HCT116 (cell line): ENCODE measurements around the gene UXS1.
"Not testable (repeated sequence)": the region's sequence is repeated elsewhere in the genome, so short reads cannot be mapped to it uniquely, and the experiment has no call there.

Experiments
- CEBPB ChIP-seq: IDR thresholded peaks from 2 replicates; pipeline ENCODE4 v1.6.1; 2012; ENCODE audit warnings: low read depth
- EZH2 ChIP-seq: fragments of 200-600 bp; sonication (generic); IDR thresholded peaks from 2 replicates; pipeline ENCODE4 v1.6.1; 2017; ENCODE audit warnings: antibody characterized with exemption, mixed run types
- POLR2A ChIP-seq: IDR thresholded peaks from 2 replicates; pipeline ENCODE4 v1.7.0; 2011; ENCODE audit warnings: borderline replicate concordance; ENCODE audit not compliant: insufficient read depth, insufficient read length; ENCODE audit errors: extremely low read depth
- POLR2AphosphoS5 ChIP-seq: IDR thresholded peaks from 2 replicates; pipeline ENCODE4 v1.6.1; 2011; ENCODE audit warnings: mild to moderate bottlenecking, low read depth, low read length, moderate library complexity
- SIN3A ChIP-seq: IDR thresholded peaks from 2 replicates; pipeline ENCODE4 v1.6.1; 2012; ENCODE audit warnings: low read depth
- ZFX ChIP-seq: fragments of 450-650 bp; IDR thresholded peaks from 2 replicates; pipeline ENCODE4 v1.6.1; 2017
- TF ChIP-seq, protein P1 (sequence below), 3 experiments: fragments of 200-600 bp in 1 of 3; sonication (generic) in 1 of 3; IDR thresholded peaks in 2 of 3; conservative IDR thresholded peaks in 1 of 3; 2 replicates each; pipeline ENCODE4 v1.5.1; 2012 to 2017; ENCODE audit warnings: low read depth in 2 of 3, low read length in 2 of 3, antibody characterized with exemption in 1 of 3, borderline replicate concordance in 1 of 3, control low read depth in 1 of 3, mild to moderate bottlenecking in 1 of 3, mixed read lengths in 1 of 3, mixed run types in 1 of 3, moderate library complexity in 1 of 3; ENCODE audit not compliant: insufficient read depth in 1 of 3

DNA sequence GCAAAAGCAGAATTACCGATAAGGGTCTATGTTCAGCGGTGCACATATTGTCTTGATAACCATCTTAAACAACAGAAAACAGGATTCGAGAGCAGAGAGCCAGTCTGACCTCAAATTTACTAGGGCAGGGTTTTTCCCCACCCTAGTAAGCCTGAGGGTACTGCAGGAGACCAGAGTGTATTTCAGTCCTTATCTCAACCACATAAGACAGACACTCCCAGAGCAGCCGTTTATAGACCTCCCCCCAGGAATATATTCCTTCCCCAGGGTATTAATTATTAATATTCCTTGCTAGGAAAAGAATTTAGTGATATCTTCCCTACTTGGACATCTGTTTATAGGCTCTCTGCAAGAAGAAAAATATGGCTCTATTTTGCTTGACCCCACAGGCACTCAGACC lies 41.3 kb upstream of the UXS1 start:
- TF ChIP-seq, protein P1, sequence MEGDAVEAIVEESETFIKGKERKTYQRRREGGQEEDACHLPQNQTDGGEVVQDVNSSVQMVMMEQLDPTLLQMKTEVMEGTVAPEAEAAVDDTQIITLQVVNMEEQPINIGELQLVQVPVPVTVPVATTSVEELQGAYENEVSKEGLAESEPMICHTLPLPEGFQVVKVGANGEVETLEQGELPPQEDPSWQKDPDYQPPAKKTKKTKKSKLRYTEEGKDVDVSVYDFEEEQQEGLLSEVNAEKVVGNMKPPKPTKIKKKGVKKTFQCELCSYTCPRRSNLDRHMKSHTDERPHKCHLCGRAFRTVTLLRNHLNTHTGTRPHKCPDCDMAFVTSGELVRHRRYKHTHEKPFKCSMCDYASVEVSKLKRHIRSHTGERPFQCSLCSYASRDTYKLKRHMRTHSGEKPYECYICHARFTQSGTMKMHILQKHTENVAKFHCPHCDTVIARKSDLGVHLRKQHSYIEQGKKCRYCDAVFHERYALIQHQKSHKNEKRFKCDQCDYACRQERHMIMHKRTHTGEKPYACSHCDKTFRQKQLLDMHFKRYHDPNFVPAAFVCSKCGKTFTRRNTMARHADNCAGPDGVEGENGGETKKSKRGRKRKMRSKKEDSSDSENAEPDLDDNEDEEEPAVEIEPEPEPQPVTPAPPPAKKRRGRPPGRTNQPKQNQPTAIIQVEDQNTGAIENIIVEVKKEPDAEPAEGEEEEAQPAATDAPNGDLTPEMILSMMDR (IDR thresholded peaks at IDR 0.05 in 2 of 3, conservative IDR thresholded peaks at IDR 0.05 in 1 of 3; ENCODE audit: borderline replicate concordance in 1 of 3, insufficient read depth in 1 of 3, low read depth in 2 of 3, low read length in 2 of 3) = not testable (repeated sequence)
- not testable (repeated sequence) for TF ChIP-seq POLR2AphosphoS5, ZFX, EZH2, CEBPB, SIN3A, POLR2A
